OCI-LY7 (cell line): ENCODE data around the gene CNTNAP4. TPM values are rescaled to one million over a fixed set of nuclear protein-coding genes. Genes with fewer than 3 reads are reported as not detected.

Experiments
- BruUV-seq: library from RNA; stranded (reverse); fragments of 400-500 nt; replicated peaks from 2 replicates; lab custom pipeline; 2021; lab: Mats Ljungman, UMichigan
- CTCF ChIA-PET: fragments of 300-600 bp; sonication (Branson Sonifier 250); formaldehyde crosslinking; loops from one replicate; lab custom pipeline; 2022; ENCODE audit warnings: antibody characterized with exemption; ENCODE audit not compliant: unreplicated experiment; lab: Charles Lee
- POLR2A ChIA-PET: fragments of 300-600 bp; sonication (Branson Sonifier 250); formaldehyde crosslinking; loops from one replicate; lab custom pipeline; 2022; ENCODE audit warnings: antibody characterized with exemption; lab: Charles Lee
- DNase-seq: peaks from one replicate; pipeline ENCODE4 v3.0.0-alpha.2; 2015; ENCODE audit warnings: low spot score
- H2AFZ ChIP-seq: fragments of 200-600 bp; sonication (generic), shearing (Covaris generic); 2 replicates; pipeline ENCODE4 v1.6.1; 2014; ENCODE audit warnings: mild to moderate bottlenecking, antibody characterized with exemption, low read length, moderate library complexity
- H3K27ac ChIP-seq: fragments of 200-600 bp; sonication (generic); 2 replicates; pipeline ENCODE4 v1.5.1; 2014; ENCODE audit warnings: mixed run types, low read depth, mild to moderate bottlenecking, moderate library complexity, low read length, inconsistent platforms; ENCODE audit not compliant: poor library complexity, severe bottlenecking
- H3K36me3 ChIP-seq: fragments of 200-600 bp; sonication (generic); 2 replicates; pipeline ENCODE4 v1.6.1; 2014; ENCODE audit warnings: mild to moderate bottlenecking, antibody characterized with exemption, low read length, moderate library complexity, mixed read lengths; ENCODE audit not compliant: insufficient read depth
- H3K4me1 ChIP-seq: fragments of 200-600 bp; sonication (generic); 2 replicates; pipeline ENCODE4 v1.5.1; 2014; ENCODE audit warnings: mild to moderate bottlenecking, low read length; ENCODE audit not compliant: insufficient read depth, poor library complexity, severe bottlenecking
- H3K4me2 ChIP-seq: fragments of 200-600 bp; sonication (generic); 2 replicates; pipeline ENCODE4 v1.6.1; 2014; ENCODE audit warnings: mild to moderate bottlenecking, low read length
- H3K4me3 ChIP-seq: fragments of 200-600 bp; sonication (generic); 2 replicates; pipeline ENCODE4 v1.5.1; 2014; ENCODE audit warnings: mild to moderate bottlenecking, low read depth, low read length; ENCODE audit not compliant: poor library complexity, severe bottlenecking
- H3K79me2 ChIP-seq: fragments of 200-600 bp; sonication (generic); 2 replicates; pipeline ENCODE4 v1.6.1; 2016; ENCODE audit warnings: low read depth, mild to moderate bottlenecking, low read length, moderate library complexity, mixed read lengths; ENCODE audit not compliant: insufficient read depth
- H3K9me2 ChIP-seq: fragments of 200-600 bp; sonication (generic); 2 replicates; pipeline ENCODE4 v1.6.1; 2016; ENCODE audit warnings: mild to moderate bottlenecking, low read length, mixed read lengths; ENCODE audit not compliant: insufficient read depth
- H3K9me3 ChIP-seq: fragments of 200-600 bp; sonication (generic); 2 replicates; pipeline ENCODE4 v1.6.1; 2014; ENCODE audit warnings: mild to moderate bottlenecking, mixed run types, low read length, mixed read lengths
- H4K20me1 ChIP-seq: fragments of 200-600 bp; sonication (generic); 2 replicates; pipeline ENCODE4 v1.6.1; 2014; ENCODE audit warnings: mild to moderate bottlenecking, antibody characterized with exemption, low read length, moderate library complexity, mixed read lengths; ENCODE audit not compliant: insufficient read depth
- CTCF ChIP-seq: fragments of 200-600 bp; sonication (generic); conservative IDR thresholded peaks from 2 replicates; pipeline ENCODE4 v1.5.1; 2014; ENCODE audit warnings: mild to moderate bottlenecking, antibody characterized with exemption, low read length, moderate library complexity, mixed read lengths
- EZH2phosphoT487 ChIP-seq: fragments of 200-600 bp; sonication (generic); IDR thresholded peaks from 2 replicates; pipeline ENCODE4 v1.6.1; 2018; ENCODE audit warnings: low read depth, borderline replicate concordance, mild to moderate bottlenecking, mixed run types, antibody characterized with exemption, low read length, moderate library complexity, mixed read lengths
- intact Hi-C: fragments of 100-400 bp; cut with micrococcal nuclease; formaldehyde crosslinking; loops from one replicate; pipeline ENCODE4 v1.10.0; 2022; ENCODE audit not compliant: unreplicated experiment
- total RNA-seq, 2 experiments: library from RNA; depleted of rRNA in 1 of 2; stranded (reverse); fragments of >200 nt in 1 of 2; shearing (Covaris generic) in 1 of 2; gene quantifications; 2 replicates each; pipeline ENCODE4 v1.2.3, GENCODE V29; 2014 to 2022

Gene CNTNAP4
- total RNA-seq, 2 experiments from 2014 or later = not detected

GRCh38 chr16:76445815-76446214, 168.6 kb downstream of the CNTNAP4 start:
- Histone ChIP-seq H3K4me3 (no peak overlapping the region), H3K36me3 (no peaks in the 10 kb centered on the region), H3K79me2 (no peaks in the 10 kb centered on the region), H3K9me3 (no peaks in the 10 kb centered on the region), H2AFZ (no peak overlapping the region), H3K27ac (no peak overlapping the region), H3K9me2 (no peaks in the 10 kb centered on the region), H4K20me1 (no peaks in the 10 kb centered on the region), H3K4me2 (no peak overlapping the region), H3K4me1 (no peaks in the 10 kb centered on the region)
- intact Hi-C loops = no loop called here
- no peak for DNase-seq
- ChIA-PET CTCF (no interaction called here), POLR2A (no interaction called here)
- TF ChIP-seq EZH2phosphoT487 = no peak
- TF ChIP-seq CTCF = no peak
- BruUV-seq = no TSS peak

- intact Hi-C loops = no loop called here
- H3K79me2 ChIP-seq = no peaks in the 10 kb centered on the region
- TF ChIP-seq CTCF = no peak
- TF ChIP-seq EZH2phosphoT487 = no peak
- DNase-seq = no peak
- H3K36me3 ChIP-seq = no peaks in the 10 kb centered on the region
- H3K9me2 ChIP-seq = no peaks in the 10 kb centered on the region
- no peak overlapping the region for H2AFZ ChIP-seq
- no peaks in the 10 kb centered on the region for H3K9me3 ChIP-seq
- no peaks in the 10 kb centered on the region for H4K20me1 ChIP-seq
- no peaks in the 10 kb centered on the region for H3K4me1 ChIP-seq
- CTCF ChIA-PET = no interaction called here
- H3K27ac ChIP-seq = no peak overlapping the region
- H3K4me3 ChIP-seq = no peak overlapping the region
- H3K4me2 ChIP-seq = no peak overlapping the region
- POLR2A ChIA-PET = no interaction called here
- no TSS peak for BruUV-seq
These were observed 169.1 kb downstream of the CNTNAP4 start for GRCh38 chr16:76446251-76446650.

- Histone ChIP-seq H3K9me3 (no peaks in the 10 kb centered on the region), H3K4me2 (no peak overlapping the region), H3K4me1 (no peaks in the 10 kb centered on the region), H3K4me3 (no peak overlapping the region), H3K9me2 (no peaks in the 10 kb centered on the region), H4K20me1 (no peaks in the 10 kb centered on the region), H2AFZ (no peak overlapping the region), H3K36me3 (no peaks in the 10 kb centered on the region), H3K27ac (no peak overlapping the region), H3K79me2 (no peaks in the 10 kb centered on the region)
- intact Hi-C loops = no loop called here
- ChIA-PET CTCF (no interaction called here), POLR2A (interaction anchor here (0.6 kb wide), 1 partner anchor 207 kb away, joined by 7 read pairs; no protein-coding TSS in a partner anchor)
- no TSS peak for BruUV-seq
- DNase-seq = no peak
- no peak for TF ChIP-seq EZH2phosphoT487
- TF ChIP-seq CTCF = no peak
These were observed 173.7 kb downstream of the CNTNAP4 start for GRCh38 chr16:76450890-76451289.
